Peyer's patch (tissue), 4 donors: ENCODE results near the gene GLMN.

Experiments
- POLR2A ChIP-seq, 2 donors: fragments of 450-650 bp; IDR thresholded peaks; one replicate each; pipeline ENCODE4 v1.5.1; 2017; ENCODE audit warnings: antibody characterized with exemption in 2 of 2, mild to moderate bottlenecking in 2 of 2, moderate library complexity in 2 of 2
- TF ChIP-seq, protein P1 (sequence below), 6 experiments: fragments of 450-650 bp in 4 of 6; fragments of 200-600 bp in 2 of 6; sonication (generic) in 1 of 6; IDR thresholded peaks; one replicate each; pipeline ENCODE4 v1.5.1; 2017 to 2019; ENCODE audit warnings: antibody characterized with exemption in 6 of 6, mild to moderate bottlenecking in 3 of 6, moderate library complexity in 1 of 6

DNA sequence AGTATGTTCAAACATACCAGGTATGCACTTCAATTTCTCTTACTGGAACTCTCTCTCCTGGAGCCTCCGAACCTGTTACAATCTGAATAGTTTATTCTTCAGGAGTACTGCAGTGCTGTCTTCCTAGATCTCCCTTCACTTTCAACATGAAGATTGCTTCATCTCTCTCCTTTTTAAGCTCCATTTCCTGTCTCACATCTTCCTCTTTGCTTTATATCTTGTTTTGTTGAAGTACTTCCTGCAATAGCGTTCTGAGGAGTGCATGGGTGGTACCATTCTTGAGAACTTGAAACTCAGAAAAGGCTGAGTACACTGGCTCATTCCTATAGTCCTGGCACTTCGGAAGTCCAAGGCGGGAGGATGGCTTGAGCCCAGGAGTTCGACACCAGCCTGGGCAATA is 96.8 kb downstream of the GLMN start:
- TF ChIP-seq POLR2A (IDR thresholded peaks at IDR 0.05), result no peak
- TF ChIP-seq, protein P1, sequence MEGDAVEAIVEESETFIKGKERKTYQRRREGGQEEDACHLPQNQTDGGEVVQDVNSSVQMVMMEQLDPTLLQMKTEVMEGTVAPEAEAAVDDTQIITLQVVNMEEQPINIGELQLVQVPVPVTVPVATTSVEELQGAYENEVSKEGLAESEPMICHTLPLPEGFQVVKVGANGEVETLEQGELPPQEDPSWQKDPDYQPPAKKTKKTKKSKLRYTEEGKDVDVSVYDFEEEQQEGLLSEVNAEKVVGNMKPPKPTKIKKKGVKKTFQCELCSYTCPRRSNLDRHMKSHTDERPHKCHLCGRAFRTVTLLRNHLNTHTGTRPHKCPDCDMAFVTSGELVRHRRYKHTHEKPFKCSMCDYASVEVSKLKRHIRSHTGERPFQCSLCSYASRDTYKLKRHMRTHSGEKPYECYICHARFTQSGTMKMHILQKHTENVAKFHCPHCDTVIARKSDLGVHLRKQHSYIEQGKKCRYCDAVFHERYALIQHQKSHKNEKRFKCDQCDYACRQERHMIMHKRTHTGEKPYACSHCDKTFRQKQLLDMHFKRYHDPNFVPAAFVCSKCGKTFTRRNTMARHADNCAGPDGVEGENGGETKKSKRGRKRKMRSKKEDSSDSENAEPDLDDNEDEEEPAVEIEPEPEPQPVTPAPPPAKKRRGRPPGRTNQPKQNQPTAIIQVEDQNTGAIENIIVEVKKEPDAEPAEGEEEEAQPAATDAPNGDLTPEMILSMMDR (IDR thresholded peaks at IDR 0.05), result no peak
